Ectodermal cell (in vitro differentiated cells): Measurements from ENCODE around the gene TUBB1.
"Not testable (repeated sequence)": the region's sequence is repeated elsewhere in the genome, so short reads cannot be mapped to it uniquely, and the experiment has no call there.

ENCODE experiments used
- H3K27ac ChIP-seq: 2 replicates; pipeline ENCODE4 v1.7.0; 2013; ENCODE audit warnings: mild to moderate bottlenecking, low read depth, low read length; ENCODE audit not compliant: insufficient read depth, poor library complexity, severe bottlenecking
- H3K27me3 ChIP-seq: 2 replicates; pipeline ENCODE4 v1.7.0; 2013; ENCODE audit warnings: mild to moderate bottlenecking, low read length; ENCODE audit not compliant: insufficient read depth, control insufficient read depth, poor library complexity, severe bottlenecking
- H3K36me3 ChIP-seq: one replicate; pipeline ENCODE4 v1.7.0; 2013; ENCODE audit warnings: low read length; ENCODE audit not compliant: control insufficient read depth, insufficient read depth
- H3K4me1 ChIP-seq: one replicate; pipeline ENCODE4 v1.7.0; 2013; ENCODE audit warnings: low read length; ENCODE audit not compliant: control insufficient read depth, insufficient read depth
- H3K4me3 ChIP-seq: 2 replicates; pipeline ENCODE4 v1.7.0; 2013; ENCODE audit warnings: low read depth, low read length, control low read depth; ENCODE audit not compliant: insufficient read depth
- H3K9me3 ChIP-seq: 2 replicates; pipeline ENCODE4 v1.7.0; 2013; ENCODE audit warnings: mild to moderate bottlenecking, low read length, moderate library complexity; ENCODE audit not compliant: control insufficient read depth
- WGBS, 2 experiments: methylation state at CpG; one replicate each; pipeline ENCODE4 v1.1.7; 2013; ENCODE audit warnings: missing lambda C conversion rate in 2 of 2; 5-methylcytosine and 5-hydroxymethylcytosine counted together

Gene TUBB1

DNA sequence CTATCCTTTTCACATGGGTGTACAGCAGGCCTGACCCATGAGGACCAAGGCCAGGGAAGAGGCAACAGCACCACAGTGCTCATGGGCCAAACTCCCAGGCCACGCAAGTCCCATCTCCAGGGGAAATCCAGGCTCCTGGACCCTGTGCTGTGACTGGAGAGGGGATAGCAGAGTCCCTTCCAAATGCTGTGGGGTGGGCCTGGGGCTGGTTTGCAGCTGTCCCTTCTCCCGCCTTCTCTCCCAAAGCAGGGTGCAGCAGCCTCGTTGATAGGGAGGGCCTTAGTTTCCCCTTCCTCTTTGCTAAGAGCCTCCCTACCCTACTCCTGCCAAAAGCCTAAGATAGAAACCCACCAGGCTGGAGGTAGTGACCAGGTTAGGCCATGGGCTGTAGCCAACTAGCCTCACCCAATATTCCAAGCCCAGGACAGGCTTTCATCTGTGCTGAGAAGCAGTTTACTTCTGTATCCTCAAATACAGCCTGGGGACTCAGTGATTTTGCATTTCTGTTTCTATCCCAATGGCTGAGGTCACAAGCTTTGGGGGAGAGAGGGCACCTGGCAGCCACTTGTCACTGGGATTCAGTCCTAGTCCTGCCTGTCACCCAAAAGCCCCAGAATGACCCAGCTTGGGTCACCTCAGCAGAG lies 13.6 kb upstream of the TUBB1 start:
- WGBS, 2 experiments, result 90 to 97% methylated on average over 3 of the region's 3 CpGs
- Histone ChIP-seq H3K4me3 (no peak overlapping the region), H3K27me3 (peaks cover 10% of the 10 kb centered on the region), H3K27ac (no peak overlapping the region), H3K4me1 (peaks cover 9% of the 10 kb centered on the region), H3K36me3 (peaks cover 6% of the 10 kb centered on the region), H3K9me3 (no peaks in the 10 kb centered on the region)

DNA sequence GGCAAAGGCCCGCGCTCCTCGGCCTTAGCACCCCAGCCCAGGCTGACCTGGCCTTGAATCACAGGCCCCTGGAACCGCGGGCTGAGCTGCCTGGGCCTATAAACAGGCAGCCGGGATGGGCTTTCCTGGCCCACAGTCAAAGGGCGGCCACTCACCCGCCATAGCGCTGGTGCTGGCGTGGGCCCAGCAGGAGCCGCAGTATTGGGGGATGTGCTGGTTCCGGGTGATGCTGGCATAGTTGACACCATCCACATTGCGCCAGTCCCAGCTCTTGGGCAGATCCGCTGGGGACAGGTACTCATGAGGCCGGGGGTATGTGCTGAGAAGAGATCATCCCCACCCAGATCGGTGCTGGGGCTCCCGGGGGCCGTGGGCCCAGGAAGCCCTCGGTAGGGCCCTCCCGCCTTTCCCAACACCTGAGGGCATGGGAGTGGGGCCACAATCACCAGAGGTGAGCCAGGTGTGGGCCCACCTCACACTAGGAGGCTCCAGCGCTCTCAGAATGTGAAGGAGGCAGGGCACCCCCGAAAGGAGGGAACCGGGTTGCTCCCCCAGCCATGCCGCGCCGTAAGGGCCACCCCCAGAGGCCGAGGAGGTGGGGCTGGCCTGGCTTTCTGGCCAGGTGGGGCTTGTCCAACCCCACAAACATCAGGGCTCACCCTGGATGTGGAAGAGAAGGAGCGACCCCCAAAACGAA lies 12.9 kb upstream of the TUBB1 start:
- Histone ChIP-seq H3K36me3 (no peaks in the 10 kb centered on the region), H3K27me3 (peaks cover 10% of the 10 kb centered on the region), H3K4me1 (peaks cover 10% of the 10 kb centered on the region), H3K27ac (no peak overlapping the region), H3K4me3 (peak overlapping the region; percentile 59), H3K9me3 (no peaks in the 10 kb centered on the region)
- 77 to 80% methylated on average over 29 of the region's 29 CpGs for WGBS, 2 experiments

DNA sequence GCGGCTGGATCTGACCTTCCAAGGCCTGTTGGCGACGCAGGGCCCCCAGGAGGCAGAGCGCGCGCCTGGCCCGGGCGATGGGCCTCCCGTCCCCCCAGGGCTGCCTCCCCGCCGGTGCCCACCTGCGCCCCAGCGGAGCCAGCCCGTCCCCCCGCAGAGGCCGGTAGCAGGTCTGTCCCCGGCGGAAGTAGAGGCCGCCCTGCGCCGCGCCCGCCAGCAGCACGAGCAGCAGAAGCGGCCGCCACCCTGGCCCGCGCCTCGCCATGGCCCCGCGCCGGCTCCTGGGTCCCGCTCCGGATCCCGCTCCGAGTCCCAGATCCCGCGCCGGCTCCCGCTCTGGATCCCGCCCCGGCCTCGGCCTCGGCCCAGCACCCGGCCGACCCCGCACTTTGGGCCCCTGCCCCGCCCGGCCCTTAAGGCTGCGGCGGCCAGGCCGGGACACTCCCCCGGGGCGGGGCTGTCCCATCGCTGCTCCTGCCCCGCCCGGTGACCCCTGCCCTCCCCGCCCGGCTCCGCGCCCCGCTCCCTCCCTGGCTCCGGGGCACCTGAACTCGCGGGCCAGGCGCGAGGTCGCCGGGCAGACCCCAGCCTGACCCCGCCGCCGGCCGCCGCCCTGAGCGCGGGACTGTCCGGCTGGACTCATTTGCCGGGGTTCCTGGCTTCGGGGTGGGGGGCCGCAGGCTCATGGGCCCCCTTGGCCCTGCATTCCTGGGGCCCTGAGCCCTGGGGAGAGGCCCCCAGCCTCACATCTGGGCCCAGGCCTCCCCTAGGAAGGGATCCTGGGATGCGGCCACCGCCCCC lies 12.2 kb upstream of the TUBB1 start, which contains the start of gene CTSZ:
Gene CTSZ (minus strand): TSS at position 391 of the 801 bp plus-strand sequence. CDS start 126 bp downstream, at position 265.
- no peak within 1 kb of the TSS for H3K27ac ChIP-seq
- peaks cover 10% of the 10 kb centered on the region for H3K27me3 ChIP-seq
- no peaks in the 10 kb centered on the region for H3K9me3 ChIP-seq
- peak within 1 kb of the TSS; percentile 59 for H3K4me3 ChIP-seq
- H3K4me1 ChIP-seq, result peaks cover 10% of the 10 kb centered on the region
- 7 to 9% methylated on average over 82 of the region's 82 CpGs for WGBS, 2 experiments
- H3K36me3 ChIP-seq, result no peaks in the 10 kb centered on the region

DNA sequence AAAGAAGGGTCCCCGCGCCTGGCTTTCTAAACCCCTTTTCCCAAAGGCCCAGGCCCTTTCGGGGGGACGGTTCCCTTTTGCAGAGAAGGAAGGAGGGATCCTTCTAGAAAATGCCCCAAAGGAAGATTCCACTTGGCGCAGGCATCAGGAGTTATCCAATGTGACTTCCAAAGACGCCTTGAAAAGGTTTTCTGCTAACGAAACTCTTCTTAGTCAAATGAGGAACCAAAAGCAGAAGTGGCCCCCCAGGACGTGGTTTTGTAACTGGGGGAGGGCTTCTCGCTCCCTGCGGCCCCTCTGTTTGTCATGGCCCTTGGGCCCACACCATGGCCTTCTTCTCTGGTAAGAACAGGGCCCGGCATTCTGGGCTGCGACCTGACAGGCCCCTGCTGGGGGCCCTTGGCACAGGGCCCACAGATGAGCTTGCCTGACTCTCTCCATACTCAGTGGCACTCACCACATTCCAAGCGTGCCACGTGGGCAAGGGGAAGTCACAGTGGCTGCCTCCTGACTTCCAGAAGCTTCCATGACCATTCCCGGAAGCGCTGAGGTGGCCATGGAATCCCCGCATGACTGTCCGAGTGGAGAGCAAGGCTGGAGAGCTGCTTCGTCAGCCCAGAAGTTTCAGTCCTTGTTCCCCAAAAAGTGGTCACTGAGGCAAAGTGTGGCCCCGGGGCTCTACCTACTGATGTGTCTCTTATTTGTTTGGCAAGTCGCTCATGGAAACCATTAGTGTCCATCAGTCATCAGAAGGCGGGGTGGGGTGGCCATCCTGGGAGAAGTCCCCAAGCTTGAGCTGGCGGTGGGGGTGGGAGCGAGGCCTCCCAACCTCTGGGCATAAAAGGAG lies 11.3 kb upstream of the TUBB1 start:
- Histone ChIP-seq H3K36me3 (no peaks in the 10 kb centered on the region), H3K27me3 (peaks cover 10% of the 10 kb centered on the region), H3K4me3 (peak overlapping the region; percentile 59), H3K27ac (no peak overlapping the region), H3K9me3 (no peaks in the 10 kb centered on the region), H3K4me1 (peaks cover 8% of the 10 kb centered on the region)
- 91% methylated on average over 24 of the region's 24 CpGs for WGBS, 2 experiments

DNA sequence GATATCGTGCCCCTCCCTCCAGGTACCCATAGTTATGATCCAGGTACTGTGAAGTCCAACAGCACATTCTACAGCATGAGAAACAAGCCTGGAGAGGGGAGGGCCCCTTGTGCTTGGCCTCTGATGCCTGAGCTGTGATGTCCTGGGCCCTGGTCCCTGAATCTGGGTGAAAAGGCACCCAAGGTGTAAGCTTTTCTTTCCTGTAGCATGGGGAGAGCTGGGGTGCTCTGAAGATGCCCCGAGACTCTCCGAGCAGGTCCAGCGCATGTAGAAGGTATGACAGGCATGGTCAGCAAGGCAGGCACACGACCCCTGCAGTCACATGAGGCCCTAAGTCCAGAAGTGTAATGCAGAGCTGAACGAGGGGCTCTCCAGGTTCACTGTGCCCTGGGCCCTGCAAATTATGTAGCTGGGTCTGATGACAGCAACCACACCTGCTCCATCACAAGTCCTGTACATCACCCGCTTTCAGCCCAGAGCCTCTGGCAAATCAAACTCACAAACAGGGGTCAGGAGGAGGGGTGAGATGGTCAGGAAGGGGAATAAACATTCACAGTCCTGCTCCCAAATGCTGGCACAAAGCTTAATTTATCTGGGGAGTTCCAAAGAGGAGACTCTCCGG lies 10.4 kb upstream of the TUBB1 start:
- Histone ChIP-seq H3K27ac (no peak overlapping the region), H3K27me3 (peaks cover 10% of the 10 kb centered on the region), H3K9me3 (no peaks in the 10 kb centered on the region), H3K4me1 (peaks cover 8% of the 10 kb centered on the region), H3K36me3 (no peaks in the 10 kb centered on the region), H3K4me3 (no peak overlapping the region)
- 90 to 93% methylated on average over 7 to 8 of the region's 8 CpGs for WGBS, 2 experiments

DNA sequence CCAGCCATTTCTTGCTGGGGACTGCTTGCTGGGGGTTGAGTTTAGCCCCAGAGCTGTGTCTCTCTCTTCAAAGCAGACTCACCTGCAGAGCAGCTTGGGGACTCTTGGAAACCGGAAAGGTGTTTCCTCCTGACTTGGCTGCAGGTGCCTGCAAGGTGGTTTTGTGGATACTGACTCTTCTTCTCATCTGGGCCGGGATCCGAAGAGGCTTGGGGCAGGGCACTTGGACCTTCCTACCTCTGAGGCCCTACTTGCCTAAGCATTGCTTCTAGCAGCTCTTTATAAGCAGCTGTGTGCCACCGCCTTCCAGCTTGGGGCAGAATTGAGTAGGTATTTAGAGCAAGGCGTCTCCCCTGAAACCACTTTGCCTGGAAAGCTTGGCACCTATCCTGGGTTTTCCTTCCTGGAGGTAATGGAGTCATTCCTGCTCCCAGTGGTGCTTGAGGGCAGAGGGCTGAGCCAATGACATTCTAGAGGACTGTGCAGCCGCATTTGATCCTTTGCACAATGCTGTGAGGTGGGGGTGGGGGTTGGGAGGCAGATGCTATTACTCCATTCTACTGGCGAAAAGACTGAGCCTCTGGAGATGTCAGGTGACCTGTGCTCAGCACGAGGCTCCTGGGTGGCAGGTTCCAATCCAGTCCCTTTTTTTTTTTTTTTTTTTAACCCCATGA lies 8.8 kb upstream of the TUBB1 start:
- WGBS, 2 experiments, result 87 to 90% methylated on average over 8 of the region's 8 CpGs
- Histone ChIP-seq H3K27ac (no peak overlapping the region), H3K36me3 (no peaks in the 10 kb centered on the region), H3K27me3 (peaks cover 10% of the 10 kb centered on the region), H3K4me3 (no peak overlapping the region), H3K9me3 (no peaks in the 10 kb centered on the region), H3K4me1 (peaks cover 8% of the 10 kb centered on the region)

DNA sequence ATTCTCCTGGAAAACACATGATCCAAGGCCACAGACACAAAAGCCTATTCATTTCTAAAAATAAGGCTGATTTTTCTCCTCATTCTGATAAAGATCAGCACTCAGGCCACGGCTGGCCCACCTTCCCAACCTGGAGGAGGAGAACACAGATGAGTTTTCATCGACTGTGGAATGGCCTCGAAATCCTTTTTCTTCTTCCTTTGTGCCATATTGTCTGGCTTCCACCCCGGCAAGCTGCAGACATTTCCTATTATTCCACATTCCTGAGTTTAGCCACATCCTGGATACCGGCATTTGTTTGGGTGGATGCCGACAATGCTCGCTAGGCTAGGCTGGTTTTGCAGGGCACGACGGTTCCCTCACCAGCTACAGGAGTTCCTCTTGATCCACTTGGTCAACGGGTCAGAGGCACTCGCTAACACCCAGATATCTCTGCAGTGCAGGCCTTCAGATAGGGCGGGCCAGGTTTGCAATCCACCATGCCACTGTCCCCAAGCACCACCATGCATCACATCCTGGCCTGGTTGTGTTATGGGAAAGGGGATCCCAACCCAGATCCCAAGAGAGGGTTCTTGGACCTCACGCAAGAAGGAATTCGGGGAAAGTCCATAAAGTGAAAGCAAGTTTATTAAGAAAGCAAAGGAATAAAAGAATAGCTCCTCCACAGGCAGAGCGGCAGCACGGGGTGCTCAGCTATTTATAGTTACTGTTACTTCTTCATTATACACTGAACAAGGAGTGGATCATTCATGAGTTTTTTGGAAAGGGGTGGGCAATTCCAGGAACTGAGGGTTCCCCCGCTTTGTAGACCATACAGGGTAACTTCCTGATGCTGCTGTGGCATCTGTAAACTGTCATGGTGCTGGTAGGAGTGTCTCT lies 8.0 kb upstream of the TUBB1 start:
- no peaks in the 10 kb centered on the region for H3K36me3 ChIP-seq
- H3K27me3 ChIP-seq, result peaks cover 10% of the 10 kb centered on the region
- 90 to 92% methylated on average over 15 to 17 of the region's 17 CpGs for whole genome bisulfite sequencing, 2 experiments
- H3K4me1 ChIP-seq, result peaks cover 5% of the 10 kb centered on the region
- H3K27ac ChIP-seq, result no peak overlapping the region
- no peaks in the 10 kb centered on the region for H3K9me3 ChIP-seq
- H3K4me3 ChIP-seq, result no peak overlapping the region

DNA sequence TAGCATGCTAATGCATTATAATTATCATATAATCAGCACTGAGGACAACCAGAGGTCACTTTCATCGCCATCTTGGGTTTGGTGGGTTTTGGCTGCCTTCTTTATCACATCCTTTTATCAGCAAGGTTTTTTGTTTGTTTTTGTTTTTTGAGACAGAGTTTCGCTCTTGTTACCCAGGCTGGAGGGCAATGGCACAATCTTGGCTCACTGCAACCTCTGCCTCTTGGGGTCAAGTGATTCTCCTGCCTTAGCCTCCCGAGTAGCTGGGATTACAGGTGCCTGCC lies 7.4 kb upstream of the TUBB1 start:
- not testable (repeated sequence) for H3K27ac ChIP-seq, H3K9me3 ChIP-seq, H3K4me1 ChIP-seq, H3K36me3 ChIP-seq, H3K4me3 ChIP-seq
- H3K27me3 ChIP-seq, result peaks cover 10% of the 10 kb centered on the region
- WGBS, 2 experiments, result 84 to 96% methylated on average over 3 of the region's 3 CpGs
